Nephron progenitor cell (in vitro differentiated cells): Measurements from ENCODE around the gene TECPR1.

ENCODE experiments used
- DNase-seq: peaks from one replicate; pipeline ENCODE4 v3.0.0; 2021
- H3K27ac Mint-ChIP-seq: 2 replicates; pipeline ENCODE4 v1.8.0; 2021; ENCODE audit warnings: mild to moderate bottlenecking, moderate library complexity, mixed read lengths
- H3K27me3 Mint-ChIP-seq: 2 replicates; pipeline ENCODE4 v1.8.0; 2021; ENCODE audit warnings: mild to moderate bottlenecking, low read depth, mixed read lengths; ENCODE audit not compliant: poor library complexity
- H3K36me3 Mint-ChIP-seq: 2 replicates; pipeline ENCODE4 v1.8.0; 2021; ENCODE audit warnings: low read depth, mixed read lengths
- H3K4me1 Mint-ChIP-seq: 2 replicates; pipeline ENCODE4 v1.8.0; 2021; ENCODE audit warnings: mixed read lengths
- H3K4me3 Mint-ChIP-seq: 2 replicates; pipeline ENCODE4 v1.8.0; 2021; ENCODE audit warnings: mild to moderate bottlenecking, moderate library complexity, mixed read lengths
- H3K9me3 Mint-ChIP-seq: 2 replicates; pipeline ENCODE4 v1.8.0; 2021; ENCODE audit warnings: mild to moderate bottlenecking, moderate library complexity, mixed read lengths
- CTCF ChIP-seq: fragments of 200-600 bp; sonication (generic); IDR thresholded peaks from 2 replicates; pipeline ENCODE4 v1.5.0; 2021; ENCODE audit warnings: antibody characterized with exemption

The TECPR1 gene

DNA sequence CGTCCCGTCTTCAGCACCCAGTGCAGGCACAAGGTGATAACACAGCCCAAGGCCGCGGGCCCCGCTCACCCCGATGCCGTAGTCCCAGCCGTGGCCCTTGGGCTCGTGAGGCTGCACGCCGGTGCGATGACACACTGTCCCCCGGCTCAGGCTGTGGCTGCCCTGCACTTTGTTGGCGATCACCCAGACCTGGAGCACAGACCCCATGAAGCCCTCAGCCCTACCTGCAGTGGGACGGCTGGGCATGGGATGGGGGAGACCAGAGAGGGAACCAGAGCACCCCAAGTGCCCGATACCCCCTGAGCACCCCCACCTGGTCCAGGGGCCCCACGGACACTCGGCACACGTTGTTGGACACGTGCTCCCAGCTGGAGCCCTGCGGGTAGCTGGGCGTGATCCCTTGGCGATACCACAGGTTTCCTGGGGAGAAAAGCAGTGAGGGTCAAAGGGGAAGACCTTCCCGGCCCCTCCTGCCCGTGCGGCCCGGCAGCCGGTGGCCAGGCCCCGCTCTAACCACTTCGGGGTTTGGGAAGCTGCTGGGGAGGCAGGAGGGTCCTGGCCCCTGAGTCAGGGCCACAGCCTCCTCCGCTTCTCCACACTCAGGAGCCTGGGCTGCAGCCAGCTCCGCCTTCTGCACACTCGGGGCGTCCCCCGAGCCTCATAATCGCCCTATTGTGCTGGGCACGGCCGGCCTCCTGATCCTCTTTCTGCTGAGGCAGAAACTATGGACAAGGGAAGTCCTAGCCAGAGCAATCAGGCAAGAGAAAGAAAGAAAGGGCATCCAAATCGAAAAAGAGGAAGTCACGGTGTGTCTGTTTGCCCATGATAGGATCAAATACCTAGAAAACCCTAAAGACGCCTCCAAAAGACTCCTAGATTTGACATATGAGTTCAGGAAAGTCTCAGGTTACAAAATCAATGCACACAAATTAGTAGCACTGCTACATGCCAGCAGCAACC is 34.1 kb downstream of the TECPR1 start:
- H3K4me3 Mint-ChIP-seq, result peak overlapping the region; percentile 54
- TF ChIP-seq CTCF, result no peak
- H3K27ac Mint-ChIP-seq, result peak overlapping the region; percentile 92
- peaks cover 5% of the 10 kb centered on the region for H3K27me3 Mint-ChIP-seq
- no peak for DNase-seq
- peaks cover 25% of the 10 kb centered on the region for H3K4me1 Mint-ChIP-seq
- H3K9me3 Mint-ChIP-seq, result peaks cover 9% of the 10 kb centered on the region
- peaks cover 19% of the 10 kb centered on the region for H3K36me3 Mint-ChIP-seq

DNA sequence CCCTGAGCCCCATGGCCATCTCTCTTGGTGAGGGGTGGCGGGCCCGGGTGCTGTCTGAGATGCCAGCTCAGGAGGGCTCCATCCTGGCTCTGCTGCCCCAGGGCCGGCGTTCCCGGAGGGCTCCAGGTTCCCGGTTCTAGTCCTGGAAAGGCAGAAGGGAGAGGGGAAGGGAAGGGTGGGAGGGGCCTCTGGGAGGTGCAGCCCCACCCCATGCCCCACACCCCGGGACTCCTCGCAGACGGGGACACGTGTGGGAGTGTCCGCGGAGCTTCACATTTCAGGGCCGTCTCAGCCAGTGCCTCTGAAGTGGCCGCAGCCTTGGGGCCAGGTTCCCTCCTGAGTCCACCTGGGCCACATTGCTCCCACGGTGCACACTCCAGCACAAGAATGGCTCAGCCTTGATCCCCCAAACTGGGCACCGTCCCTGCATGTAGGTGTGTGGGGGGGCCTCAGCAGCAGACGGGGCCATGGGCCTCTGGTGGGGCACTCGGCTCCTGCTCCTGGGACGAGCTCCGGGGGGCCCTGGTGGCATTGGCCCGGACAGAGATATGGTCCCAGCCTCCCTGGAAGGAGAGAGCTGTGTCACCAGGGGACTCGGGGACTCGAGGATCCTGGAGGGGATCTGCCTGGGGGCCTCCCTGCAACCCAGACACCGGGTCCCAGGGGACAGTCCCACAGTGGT is 35.0 kb downstream of the TECPR1 start:
- peaks cover 25% of the 10 kb centered on the region for H3K4me1 Mint-ChIP-seq
- H3K4me3 Mint-ChIP-seq, result no peak overlapping the region
- no peak overlapping the region for H3K27ac Mint-ChIP-seq
- no peak for TF ChIP-seq CTCF
- H3K27me3 Mint-ChIP-seq, result peaks cover 5% of the 10 kb centered on the region
- DNase-seq, result no peak
- peaks cover 9% of the 10 kb centered on the region for H3K9me3 Mint-ChIP-seq
- H3K36me3 Mint-ChIP-seq, result peaks cover 19% of the 10 kb centered on the region

GRCh38 chr7:98215561-98216495 is 36.2 kb downstream of the TECPR1 start:
- no peak for TF ChIP-seq CTCF
- no peak for DNase-seq
- peak overlapping the region; percentile 34 for H3K4me3 Mint-ChIP-seq
- no peak overlapping the region for H3K27ac Mint-ChIP-seq
- peaks cover 9% of the 10 kb centered on the region for H3K9me3 Mint-ChIP-seq
- peaks cover 30% of the 10 kb centered on the region for H3K4me1 Mint-ChIP-seq
- peaks cover 19% of the 10 kb centered on the region for H3K36me3 Mint-ChIP-seq
- peaks cover 5% of the 10 kb centered on the region for H3K27me3 Mint-ChIP-seq

DNA sequence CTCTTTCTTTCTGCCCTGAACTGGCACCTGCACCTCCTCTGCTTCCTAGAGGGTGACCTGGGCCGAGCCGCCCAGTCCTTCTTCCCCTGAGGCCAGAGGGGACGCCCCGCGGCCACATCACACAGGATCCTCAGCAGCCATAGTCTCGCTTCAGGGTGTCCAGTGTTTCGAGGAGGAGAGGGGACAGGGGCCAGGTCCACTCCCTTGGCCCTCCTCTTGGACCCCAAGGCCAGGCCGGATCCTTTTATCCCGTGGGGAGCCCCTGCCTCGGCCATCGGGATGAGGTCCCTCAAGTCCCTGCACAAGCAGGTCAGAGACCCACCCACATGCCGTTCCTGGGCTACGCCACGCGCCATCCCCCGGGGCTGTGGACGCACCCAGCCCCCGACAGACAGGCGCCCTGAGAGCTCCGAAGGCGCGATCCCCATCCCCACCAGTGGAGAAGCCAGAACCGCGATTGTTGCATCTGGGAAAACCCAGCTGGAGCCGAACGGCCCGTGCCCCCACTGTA is 37.2 kb downstream of the TECPR1 start:
- Mint-ChIP-seq H3K9me3 (peaks cover 9% of the 10 kb centered on the region), H3K4me3 (no peak overlapping the region), H3K36me3 (peaks cover 18% of the 10 kb centered on the region), H3K27me3 (peaks cover 8% of the 10 kb centered on the region), H3K27ac (no peak overlapping the region), H3K4me1 (peaks cover 30% of the 10 kb centered on the region)
- TF ChIP-seq CTCF, result no peak
- no peak for DNase-seq

DNA sequence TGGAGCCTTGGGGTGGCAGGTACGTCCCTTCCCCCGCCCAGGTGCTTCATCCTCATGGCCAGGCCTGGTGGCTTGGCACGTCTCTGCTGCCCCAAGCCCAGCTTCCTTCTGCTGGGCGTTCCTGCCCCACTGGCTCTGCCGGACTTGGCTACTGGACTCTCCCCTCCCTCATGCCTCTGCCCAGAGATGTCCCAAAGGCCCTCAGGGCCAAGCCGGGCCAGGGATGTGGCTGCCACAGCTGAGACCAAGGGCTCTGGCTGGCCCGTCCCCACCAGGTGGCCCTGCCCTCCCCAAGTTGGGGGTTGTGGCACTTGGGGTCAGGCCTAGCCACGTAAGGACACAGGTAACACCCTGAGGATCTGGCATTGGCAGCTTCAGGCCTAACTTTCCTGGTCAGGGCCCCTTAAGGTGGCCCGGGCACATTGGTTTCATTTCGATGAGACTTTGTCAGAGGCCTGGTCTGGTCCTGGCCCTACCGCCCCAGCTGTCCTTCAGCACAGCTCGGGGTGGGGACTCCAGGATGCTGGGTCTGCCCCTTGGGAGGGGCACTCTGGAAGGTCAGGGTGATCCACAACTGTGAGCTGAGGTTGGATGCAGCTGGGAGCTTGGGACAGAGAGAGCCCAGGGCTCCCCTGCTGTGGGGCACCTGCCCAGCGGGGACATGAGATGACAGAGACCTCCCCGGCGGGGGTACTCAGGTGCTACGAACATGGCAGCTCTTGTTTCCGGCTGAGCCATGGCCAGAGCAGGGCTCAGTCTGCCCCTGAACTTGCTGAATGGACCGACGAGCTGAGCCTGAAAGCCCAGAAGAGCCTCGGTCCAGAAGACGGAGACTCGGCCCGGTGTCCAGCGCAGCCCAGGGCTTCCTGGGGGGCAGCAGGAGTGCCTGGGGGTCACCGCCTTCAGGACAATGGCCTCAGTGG is 37.9 kb downstream of the TECPR1 start:
- DNase-seq, result no peak
- Mint-ChIP-seq H3K4me3 (no peak overlapping the region), H3K36me3 (peaks cover 11% of the 10 kb centered on the region), H3K27me3 (peaks cover 12% of the 10 kb centered on the region), H3K4me1 (peaks cover 28% of the 10 kb centered on the region), H3K27ac (no peak overlapping the region), H3K9me3 (peaks cover 5% of the 10 kb centered on the region)
- no peak for TF ChIP-seq CTCF
